ENCODE measurements around the gene CSK.
"Not testable (repeated sequence)": the region's sequence is repeated elsewhere in the genome, so short reads cannot be mapped to it uniquely, and the experiment has no call there.

Gene CSK

GRCh38 chr15:74779162-74779648, 2.7 kb upstream of the CSK start:
- Mint-ChIP-seq H3K27me3 (no peaks in the 10 kb centered on the region), H3K36me3 (ENCODE audit: low read depth) (peaks cover 10% of the 10 kb centered on the region), H3K4me3 (peak overlapping the region; percentile 27), H3K27ac (peak overlapping the region; percentile 96), H3K4me1 (ENCODE audit: low read depth) (peaks cover 67% of the 10 kb centered on the region), H3K9me3 (no peaks in the 10 kb centered on the region)

GRCh38 chr15:74780523-74781430, 1.1 kb upstream of the CSK start:
- peaks cover 21% of the 10 kb centered on the region for H3K36me3 Mint-ChIP-seq (ENCODE audit: low read depth)
- peak overlapping the region; percentile 91 for H3K4me3 Mint-ChIP-seq
- peaks cover 71% of the 10 kb centered on the region for H3K4me1 Mint-ChIP-seq (ENCODE audit: low read depth)
- H3K27me3 Mint-ChIP-seq = no peaks in the 10 kb centered on the region
- H3K27ac Mint-ChIP-seq = peak overlapping the region; percentile 96
- H3K9me3 Mint-ChIP-seq = no peaks in the 10 kb centered on the region

GRCh38 chr15:74782259-74783071, 585 bp downstream of the CSK start:
- Mint-ChIP-seq H3K27ac (peak overlapping the region; percentile 95), H3K36me3 (ENCODE audit: low read depth) (peaks cover 28% of the 10 kb centered on the region), H3K9me3 (no peaks in the 10 kb centered on the region), H3K4me3 (peak overlapping the region; percentile 86), H3K4me1 (ENCODE audit: low read depth) (peaks cover 72% of the 10 kb centered on the region), H3K27me3 (no peaks in the 10 kb centered on the region)

GRCh38 chr15:74783072-74783807, 1.4 kb downstream of the CSK start:
- Mint-ChIP-seq H3K27ac (peak overlapping the region; percentile 95), H3K4me1 (ENCODE audit: low read depth) (peaks cover 72% of the 10 kb centered on the region), H3K9me3 (no peaks in the 10 kb centered on the region), H3K4me3 (peak overlapping the region; percentile 86), H3K36me3 (ENCODE audit: low read depth) (peaks cover 33% of the 10 kb centered on the region), H3K27me3 (no peaks in the 10 kb centered on the region)

- peak overlapping the region; percentile 95 for H3K27ac Mint-ChIP-seq
- H3K4me1 Mint-ChIP-seq (ENCODE audit: low read depth) = peaks cover 72% of the 10 kb centered on the region
- no peaks in the 10 kb centered on the region for H3K9me3 Mint-ChIP-seq
- H3K4me3 Mint-ChIP-seq = peak overlapping the region; percentile 86
- H3K36me3 Mint-ChIP-seq (ENCODE audit: low read depth) = peaks cover 36% of the 10 kb centered on the region
- H3K27me3 Mint-ChIP-seq = no peaks in the 10 kb centered on the region
Measured at GRCh38 chr15:74783808-74784175, 1.9 kb downstream of the CSK start.

DNA sequence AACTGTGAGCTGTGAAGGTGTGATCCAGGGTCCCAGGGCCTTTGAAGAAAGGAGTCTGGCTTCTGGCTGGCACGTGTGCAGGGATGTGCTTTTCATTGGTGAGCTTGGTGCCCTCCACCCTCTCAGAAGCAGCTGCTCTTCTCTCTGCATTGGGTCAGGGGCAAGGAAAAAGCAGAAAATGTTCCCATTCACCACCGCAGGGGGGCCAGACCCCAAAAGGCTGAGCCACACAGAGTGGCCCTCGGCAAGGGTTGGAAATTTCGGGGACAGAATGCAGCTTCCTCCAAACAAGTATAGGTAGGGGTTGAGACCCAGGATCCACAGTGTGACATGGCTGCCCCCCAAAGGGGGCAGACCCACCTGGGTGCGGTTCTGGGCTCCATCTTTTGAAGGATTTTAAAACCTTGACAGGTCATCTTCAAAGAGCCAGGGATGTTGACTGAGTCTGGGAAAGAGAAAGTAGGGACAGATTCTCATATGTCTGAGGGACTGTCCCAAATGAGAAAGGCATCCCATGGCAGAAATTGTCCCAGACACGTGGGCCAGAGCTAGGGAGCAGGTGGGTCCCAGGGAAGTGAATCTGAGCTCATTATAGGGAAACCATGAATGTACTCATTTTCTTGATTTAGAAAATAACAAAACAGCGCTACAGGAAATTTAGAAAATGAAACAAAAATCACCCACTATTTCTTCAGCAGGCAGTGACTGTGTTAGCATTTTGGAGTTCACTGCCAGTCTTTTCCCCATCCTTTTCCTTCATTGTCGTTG, 2.7 kb downstream of the CSK start:
- Mint-ChIP-seq H3K9me3 (no peaks in the 10 kb centered on the region), H3K27me3 (no peaks in the 10 kb centered on the region), H3K4me1 (ENCODE audit: low read depth) (peaks cover 72% of the 10 kb centered on the region), H3K36me3 (ENCODE audit: low read depth) (peaks cover 43% of the 10 kb centered on the region), H3K27ac (peak overlapping the region; percentile 95), H3K4me3 (peak overlapping the region; percentile 86)

DNA sequence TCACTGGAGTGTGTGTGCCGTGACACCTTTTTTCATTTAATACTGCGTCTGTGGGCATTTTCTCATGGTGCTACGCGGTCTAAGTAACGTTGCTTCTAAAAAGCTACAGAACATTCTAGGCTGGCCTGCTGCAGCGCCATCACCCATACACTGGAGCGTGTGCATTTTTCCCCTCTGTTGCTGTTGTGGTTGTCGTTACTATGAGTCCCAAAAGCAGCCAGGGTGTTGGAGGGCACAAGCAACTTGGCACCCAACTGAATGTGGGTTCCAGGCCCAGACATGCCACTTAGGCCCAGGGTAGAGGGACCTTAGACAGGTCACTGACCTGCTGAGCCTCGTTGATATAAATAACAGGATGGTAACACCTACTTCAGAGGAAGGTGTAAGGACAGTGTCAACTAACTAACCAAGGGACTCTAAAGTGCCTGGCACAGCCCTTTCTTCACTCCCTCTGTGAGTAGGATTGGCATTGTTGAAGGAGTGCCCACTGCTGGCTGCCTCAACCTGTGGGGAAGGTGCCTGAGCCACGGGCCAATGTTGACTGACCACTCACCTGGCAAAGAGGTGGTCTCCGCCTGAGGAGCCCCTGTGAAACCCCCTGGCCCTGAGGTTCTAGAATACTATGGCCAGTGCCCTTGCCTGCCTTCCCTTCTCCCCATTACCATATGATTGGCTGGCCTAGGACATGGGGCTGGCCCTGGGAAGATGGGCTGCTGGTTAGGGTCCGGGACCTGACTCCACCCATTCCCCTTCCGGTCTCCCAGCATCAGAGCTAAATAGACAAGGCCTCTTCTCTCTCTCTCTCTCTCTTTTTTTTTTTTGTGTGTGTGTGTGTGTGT, 3.5 kb downstream of the CSK start:
- no peaks in the 10 kb centered on the region for H3K27me3 Mint-ChIP-seq
- no peaks in the 10 kb centered on the region for H3K9me3 Mint-ChIP-seq
- H3K36me3 Mint-ChIP-seq (ENCODE audit: low read depth) = peaks cover 46% of the 10 kb centered on the region
- H3K4me3 Mint-ChIP-seq = peak overlapping the region; percentile 86
- peak overlapping the region; percentile 95 for H3K27ac Mint-ChIP-seq
- H3K4me1 Mint-ChIP-seq (ENCODE audit: low read depth) = peaks cover 72% of the 10 kb centered on the region

GRCh38 chr15:74786081-74786480, 4.2 kb downstream of the CSK start:
- Mint-ChIP-seq H3K27ac (peak overlapping the region; percentile 95), H3K4me1 (ENCODE audit: low read depth) (peaks cover 72% of the 10 kb centered on the region), H3K4me3 (peak overlapping the region; percentile 86), H3K36me3 (ENCODE audit: low read depth) (peaks cover 53% of the 10 kb centered on the region)
- not testable (repeated sequence) for H3K9me3 Mint-ChIP-seq, H3K27me3 Mint-ChIP-seq

- peaks cover 59% of the 10 kb centered on the region for H3K36me3 Mint-ChIP-seq (ENCODE audit: low read depth)
- peak overlapping the region; percentile 86 for H3K4me3 Mint-ChIP-seq
- H3K4me1 Mint-ChIP-seq (ENCODE audit: low read depth) = peaks cover 73% of the 10 kb centered on the region
- peak overlapping the region; percentile 95 for H3K27ac Mint-ChIP-seq
- no peaks in the 10 kb centered on the region for H3K27me3 Mint-ChIP-seq
- H3K9me3 Mint-ChIP-seq = no peaks in the 10 kb centered on the region
Measured at GRCh38 chr15:74786551-74787165, 4.8 kb downstream of the CSK start.

GRCh38 chr15:74787251-74788041, 5.6 kb downstream of the CSK start:
- Mint-ChIP-seq H3K4me3 (peak overlapping the region; percentile 86), H3K9me3 (no peaks in the 10 kb centered on the region), H3K4me1 (ENCODE audit: low read depth) (peaks cover 81% of the 10 kb centered on the region), H3K36me3 (ENCODE audit: low read depth) (peaks cover 65% of the 10 kb centered on the region), H3K27ac (peak overlapping the region; percentile 95), H3K27me3 (no peaks in the 10 kb centered on the region)

- Mint-ChIP-seq H3K27me3 (no peaks in the 10 kb centered on the region), H3K4me1 (ENCODE audit: low read depth) (peaks cover 88% of the 10 kb centered on the region), H3K4me3 (peak overlapping the region; percentile 86), H3K9me3 (no peaks in the 10 kb centered on the region), H3K36me3 (ENCODE audit: low read depth) (peaks cover 63% of the 10 kb centered on the region), H3K27ac (peak overlapping the region; percentile 95)
Measured at GRCh38 chr15:74788042-74788682, 6.3 kb downstream of the CSK start.

- Mint-ChIP-seq H3K36me3 (ENCODE audit: low read depth) (peaks cover 58% of the 10 kb centered on the region), H3K4me3 (peak overlapping the region; percentile 86), H3K27ac (peak overlapping the region; percentile 95), H3K27me3 (no peaks in the 10 kb centered on the region), H3K9me3 (no peaks in the 10 kb centered on the region), H3K4me1 (ENCODE audit: low read depth) (peaks cover 93% of the 10 kb centered on the region)
Measured at GRCh38 chr15:74788683-74789151, 6.8 kb downstream of the CSK start.

Measured in stimulated activated naive CD8-positive, alpha-beta T cell treated with anti-CD3 and anti-CD28 coated beads, Interleukin-15, Interleukin-2, amounts not matched to agents 100 ng/mL and 50 ng/mL, for 24 hours (primary cell).